Fibroblast of the aortic adventitia (primary cell): ENCODE measurements around the gene KMT2D. TPM values are rescaled to one million over a fixed set of nuclear protein-coding genes. Genes with fewer than 3 reads are reported as not detected.
A peak's percentile ranks its signal among the peaks of the same experiment; 100 is the strongest.

Experiments
- DNase-seq: peaks from one replicate; pipeline ENCODE4 v3.0.0-alpha.2; 2010; ENCODE audit warnings: low read depth
- H3K4me3 ChIP-seq: 2 replicates; pipeline ENCODE4 v1.5.1; 2011; ENCODE audit warnings: low read depth, mild to moderate bottlenecking, control low read depth, low read length, moderate library complexity
- total RNA-seq: library from RNA; depleted of rRNA; stranded (reverse); fragments of >200 nt; gene quantifications from 2 replicates; pipeline ENCODE4 v1.2.3, GENCODE V29; 2012; ENCODE audit warnings: low replicate concordance
- TF ChIP-seq, protein P1 (sequence below): IDR thresholded peaks from 2 replicates; pipeline ENCODE4 v1.5.1; 2011; ENCODE audit warnings: mild to moderate bottlenecking, low read length, control low read depth, inconsistent platforms; ENCODE audit not compliant: insufficient read depth

KMT2D gene
- total RNA-seq, 1 donor = 23.8 TPM

GRCh38 chr12:49059299-49060171 lies 1.1 kb downstream of the KMT2D start:
- TF ChIP-seq, protein P1, sequence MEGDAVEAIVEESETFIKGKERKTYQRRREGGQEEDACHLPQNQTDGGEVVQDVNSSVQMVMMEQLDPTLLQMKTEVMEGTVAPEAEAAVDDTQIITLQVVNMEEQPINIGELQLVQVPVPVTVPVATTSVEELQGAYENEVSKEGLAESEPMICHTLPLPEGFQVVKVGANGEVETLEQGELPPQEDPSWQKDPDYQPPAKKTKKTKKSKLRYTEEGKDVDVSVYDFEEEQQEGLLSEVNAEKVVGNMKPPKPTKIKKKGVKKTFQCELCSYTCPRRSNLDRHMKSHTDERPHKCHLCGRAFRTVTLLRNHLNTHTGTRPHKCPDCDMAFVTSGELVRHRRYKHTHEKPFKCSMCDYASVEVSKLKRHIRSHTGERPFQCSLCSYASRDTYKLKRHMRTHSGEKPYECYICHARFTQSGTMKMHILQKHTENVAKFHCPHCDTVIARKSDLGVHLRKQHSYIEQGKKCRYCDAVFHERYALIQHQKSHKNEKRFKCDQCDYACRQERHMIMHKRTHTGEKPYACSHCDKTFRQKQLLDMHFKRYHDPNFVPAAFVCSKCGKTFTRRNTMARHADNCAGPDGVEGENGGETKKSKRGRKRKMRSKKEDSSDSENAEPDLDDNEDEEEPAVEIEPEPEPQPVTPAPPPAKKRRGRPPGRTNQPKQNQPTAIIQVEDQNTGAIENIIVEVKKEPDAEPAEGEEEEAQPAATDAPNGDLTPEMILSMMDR = no peak
- peak overlapping the region; percentile 91 for H3K4me3 ChIP-seq
- no peak for DNase-seq

DNA sequence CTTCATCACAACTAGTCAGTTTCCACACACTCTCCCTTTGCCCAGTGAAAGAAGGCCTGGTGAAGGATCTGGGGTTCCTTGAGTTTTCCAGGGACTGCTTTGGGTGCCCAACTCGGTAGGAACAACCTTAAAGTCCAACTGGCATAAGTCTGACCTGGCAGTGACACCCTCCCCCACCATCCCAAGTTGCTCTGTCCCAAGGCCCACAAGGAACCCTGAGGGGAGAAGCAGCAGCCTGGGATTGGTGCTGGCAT lies 1.6 kb downstream of the KMT2D start:
- TF ChIP-seq, protein P1 = no peak
- peak overlapping the region; percentile 91 for H3K4me3 ChIP-seq
- no peak for DNase-seq

GRCh38 chr12:49058366-49059044 lies 2.1 kb downstream of the KMT2D start:
- TF ChIP-seq, protein P1 = no peak
- DNase-seq = no peak
- H3K4me3 ChIP-seq = peak overlapping the region; percentile 91

- peak overlapping the region; percentile 91 for H3K4me3 ChIP-seq
- no peak for DNase-seq
- TF ChIP-seq, protein P1 = no peak
These were observed 2.7 kb downstream of the KMT2D start for GRCh38 chr12:49057888-49058287.

DNA sequence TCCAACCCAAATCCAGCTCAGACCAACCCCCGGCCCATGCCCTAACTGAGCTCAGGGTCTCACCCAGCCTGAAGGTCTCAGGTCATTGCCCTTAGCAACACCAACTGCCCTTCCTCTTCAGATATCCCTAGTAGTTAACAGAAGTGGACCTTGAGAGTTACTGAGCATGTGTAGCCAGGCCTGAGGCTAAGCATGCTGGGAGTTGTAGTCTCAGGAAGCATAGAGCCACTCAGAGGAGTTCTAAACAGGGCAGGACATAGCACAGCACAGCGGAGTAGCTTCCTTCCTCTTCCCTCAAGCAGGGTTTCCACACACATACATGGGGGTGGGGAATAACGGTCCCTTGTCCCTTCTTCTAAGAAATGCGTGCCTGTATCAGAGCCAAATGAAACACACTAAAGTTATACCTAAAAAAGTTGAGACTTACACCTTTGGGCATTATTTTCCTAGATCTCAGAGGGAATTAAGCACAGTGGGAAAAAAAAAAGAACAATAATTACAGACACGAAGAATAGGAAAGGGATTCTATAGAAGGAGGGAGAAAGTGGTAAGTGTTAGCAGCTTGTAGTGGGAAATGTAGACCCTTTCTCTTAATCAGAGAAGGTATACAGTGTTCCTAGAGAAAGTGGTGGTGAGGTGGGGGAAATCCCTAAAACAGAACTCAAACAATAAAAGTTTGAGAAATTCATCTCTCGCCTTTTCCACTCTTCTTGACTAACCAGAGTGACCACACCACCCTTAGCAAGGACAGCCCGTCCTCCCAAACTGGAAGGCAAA lies 4.4 kb downstream of the KMT2D start:
- peak overlapping the region; percentile 91 for H3K4me3 ChIP-seq
- peak; percentile 74 for DNase-seq
- TF ChIP-seq, protein P1 = no peak

DNA sequence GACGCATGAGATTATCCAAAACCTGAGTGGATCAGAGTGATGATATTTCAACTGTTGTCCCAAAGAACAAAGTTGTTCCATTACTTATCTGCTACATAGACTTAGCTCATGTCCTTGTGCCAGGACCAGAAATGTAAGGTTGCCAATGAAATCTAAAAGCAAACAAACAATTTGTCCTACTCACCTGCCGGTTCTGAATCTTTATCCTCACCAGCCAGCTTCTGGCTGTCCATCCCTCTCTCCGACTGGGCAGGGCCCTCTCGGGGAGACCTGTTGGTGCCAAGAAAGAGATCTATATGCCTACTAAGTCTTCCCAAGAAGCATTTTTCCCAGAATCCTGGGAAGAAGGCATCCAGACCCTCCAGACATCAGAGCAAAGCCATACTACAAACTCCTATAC lies 5.5 kb downstream of the KMT2D start:
- H3K4me3 ChIP-seq = no peak overlapping the region
- TF ChIP-seq, protein P1 = no peak
- no peak for DNase-seq
